ENCODE data around the gene RNF13. TPM values are rescaled to one million over a fixed set of nuclear protein-coding genes. Genes with fewer than 3 reads are reported as not detected.

Gene RNF13
- total and polyA plus RNA-seq, 2 donors (not counting 3 experiments of a cell fraction or from before 2014, with no cell fraction given) = 16.4 to 27.1 TPM

GRCh38 chr3:149806171-149806778 is 6.7 kb upstream of the RNF13 start:
- Histone ChIP-seq H2AFZ (ENCODE audit: low read depth, low read length) (no peak overlapping the region), H4K20me1 (replicated peaks; ENCODE audit: control insufficient read depth, extremely low read depth, insufficient read depth, low read length) (no peaks in the 10 kb centered on the region), H3K27me3 (ENCODE audit: control insufficient read depth in 2 of 2, insufficient read depth in 2 of 2, low read length in 2 of 2) (no peaks in the 10 kb centered on the region), H3K9ac (replicated peaks; ENCODE audit: extremely low read depth, insufficient read depth, low read length) (no peak overlapping the region), H3K4me1 (ENCODE audit: control insufficient read depth, extremely low read depth, insufficient read depth, low read length) (no peaks in the 10 kb centered on the region), H3K9me1 (replicated peaks; ENCODE audit: control insufficient read depth, extremely low read depth, insufficient read depth, low read length) (no peaks in the 10 kb centered on the region), H3K27ac (ENCODE audit: insufficient read depth, low read depth, low read length) (no peak overlapping the region), H3K4me2 (ENCODE audit: insufficient read depth, low read length) (no peak overlapping the region), H3K4me3 (replicated peaks in 1 of 3; ENCODE audit: insufficient read depth in 1 of 3, low read depth in 1 of 3, low read length in 3 of 3) (no peak overlapping the region), H3K36me3 (ENCODE audit: control insufficient read depth in 2 of 2, extremely low read depth in 1 of 2, insufficient read depth in 2 of 2, low read length in 2 of 2) (no peaks in the 10 kb centered on the region), H3K9me3 (replicated peaks; ENCODE audit: control insufficient read depth, insufficient read depth, low read length) (no peaks in the 10 kb centered on the region), H3K79me2 (ENCODE audit: control insufficient read depth, insufficient read depth, low read length) (no peaks in the 10 kb centered on the region)
- dilution Hi-C loops (cut with MboI; ENCODE audit: extremely low pct_ligation_motif_present, low sequenced_read_pairs) = no loop called here
- TF ChIP-seq JUN (IDR thresholded peaks at IDR 0.05; ENCODE audit: borderline replicate concordance, insufficient read depth, insufficient read length, low read depth) (no peak), FOS (IDR thresholded peaks at IDR 0.05; ENCODE audit: borderline replicate concordance, insufficient read depth, low read length) (no peak), MYC (IDR thresholded peaks at IDR 0.05; ENCODE audit: low read depth, low read length) (no peak), POLR2AphosphoS5 (IDR thresholded peaks at IDR 0.05; ENCODE audit: insufficient read depth, low read depth, low read length) (no peak), POLR2A (IDR thresholded peaks at IDR 0.05; ENCODE audit: low read depth, low read length) (no peak), MAX (IDR thresholded peaks at IDR 0.05; ENCODE audit: insufficient read depth, insufficient read length) (no peak), CTCF (IDR thresholded peaks at IDR 0.05; ENCODE audit: extremely low read depth in 1 of 2, insufficient read depth in 1 of 2, low read depth in 1 of 2, low read length in 2 of 2) (no peak), GATA2 (IDR thresholded peaks at IDR 0.05; ENCODE audit: insufficient read depth, insufficient read length, low read depth, low read length) (no peak), EZH2 (IDR thresholded peaks at IDR 0.05; ENCODE audit: borderline replicate concordance, low read depth, low read length, severe bottlenecking) (no peak)
- intact Hi-C loops (cut with micrococcal nuclease) = no loop called here
- CTCF ChIA-PET = interaction anchor here (3.4 kb wide), 1 partner anchor 37 kb away, joined by 263 read pairs; no protein-coding TSS in a partner anchor
- no peak for DNase-seq (ENCODE audit: low read depth, low spot score)
- no TSS peak for BruUV-seq (replicated peaks)
- FAIRE-seq = no peak
- POLR2A ChIA-PET = no interaction called here

All from endothelial cell of umbilical vein (primary cell).